Activated CD8-positive, alpha-beta memory T cell treated with anti-CD3 and anti-CD28 coated beads, Interleukin-2, amount 50 U/mL, for 24 hours (primary cell): ENCODE data around the gene RFWD3.
"Not testable (repeated sequence)": the region's sequence is repeated elsewhere in the genome, so short reads cannot be mapped to it uniquely, and the experiment has no call there.

ENCODE experiments used
- DNase-seq: peaks from one replicate; pipeline ENCODE4 v3.0.0-alpha.2; 2020; ENCODE audit errors: extremely low read depth

RFWD3 gene

DNA sequence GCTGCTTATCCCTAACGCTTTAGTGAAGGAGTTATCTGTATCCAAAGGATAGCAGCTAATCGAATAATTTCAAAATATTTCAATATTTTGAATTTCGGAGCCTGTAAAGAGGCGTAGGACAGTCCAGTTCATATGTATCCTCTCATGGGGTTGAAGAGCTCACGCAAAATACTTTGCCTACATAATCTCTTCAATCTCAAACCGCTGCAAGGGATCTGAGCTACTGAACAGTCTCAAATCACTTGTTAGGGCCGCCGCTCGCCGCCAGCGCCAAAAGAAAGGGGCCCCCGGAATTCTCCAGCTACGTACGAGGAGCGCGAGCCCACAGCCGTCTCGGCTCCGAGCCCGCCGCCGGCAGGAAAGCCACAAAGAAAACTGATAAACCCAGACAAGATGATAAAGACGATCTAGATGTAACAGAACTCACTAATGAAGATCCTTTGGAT is 601 bp upstream of the RFWD3 start:
- DNase-seq = no peak

DNA sequence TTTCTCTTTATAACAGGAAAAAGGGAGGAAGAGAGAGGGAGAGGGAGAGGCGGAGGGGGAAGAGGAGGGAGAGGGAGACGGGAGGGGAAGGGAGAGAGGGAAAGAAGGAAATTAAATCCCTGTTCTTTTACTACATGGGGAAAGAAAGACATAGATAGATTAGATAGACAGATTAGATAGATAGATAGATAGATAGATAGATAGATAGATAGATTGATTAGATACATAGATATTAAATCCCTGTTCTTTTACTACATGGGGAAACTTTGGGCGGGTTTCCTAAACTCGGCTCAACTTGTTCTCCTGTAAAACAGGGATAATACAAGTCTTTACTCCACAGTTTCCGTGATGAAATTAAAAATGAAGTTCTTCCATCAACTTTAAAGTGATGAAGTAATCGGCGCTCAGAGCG is 661 bp downstream of the RFWD3 start:
- no peak for DNase-seq

DNA sequence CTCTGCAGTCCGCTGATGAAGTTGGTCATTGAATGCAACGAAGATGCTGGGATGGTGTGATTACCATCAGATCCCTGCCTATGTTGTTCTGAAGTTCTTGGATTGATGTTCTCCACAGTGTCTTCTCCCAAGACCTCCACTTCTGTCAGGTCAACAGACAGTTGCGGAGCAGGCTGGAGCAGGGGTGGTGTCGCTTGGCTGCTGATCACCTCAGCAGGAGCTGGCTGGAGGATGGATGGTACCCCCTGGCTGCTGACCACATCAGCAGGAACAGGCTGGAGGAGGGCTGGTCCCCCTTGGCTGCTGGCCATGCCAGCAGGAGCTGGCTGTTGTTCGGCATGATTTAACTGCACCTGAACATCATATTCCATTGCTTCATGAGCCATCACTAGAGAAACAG is 5.6 kb downstream of the RFWD3 start:
- no peak for DNase-seq

DNA sequence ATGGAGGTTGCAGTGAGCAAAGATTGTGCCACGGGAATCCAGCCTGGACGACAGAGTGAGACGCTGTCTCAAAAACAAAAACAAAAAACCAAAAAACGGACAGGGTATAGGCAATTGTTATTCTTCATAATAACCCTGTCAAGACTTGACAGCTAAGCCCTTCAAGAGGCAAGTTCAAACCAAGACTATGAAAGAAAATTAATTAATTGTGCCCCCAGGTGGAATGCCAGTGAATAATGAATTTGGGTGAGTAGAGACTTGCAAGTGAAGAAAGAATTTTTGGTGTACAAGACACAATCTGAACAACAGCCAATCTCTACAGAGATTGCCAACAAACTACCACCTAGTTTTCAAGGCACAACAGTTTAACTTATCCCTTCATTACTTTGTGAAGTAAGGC is 6.3 kb downstream of the RFWD3 start:
- no peak for DNase-seq

DNA sequence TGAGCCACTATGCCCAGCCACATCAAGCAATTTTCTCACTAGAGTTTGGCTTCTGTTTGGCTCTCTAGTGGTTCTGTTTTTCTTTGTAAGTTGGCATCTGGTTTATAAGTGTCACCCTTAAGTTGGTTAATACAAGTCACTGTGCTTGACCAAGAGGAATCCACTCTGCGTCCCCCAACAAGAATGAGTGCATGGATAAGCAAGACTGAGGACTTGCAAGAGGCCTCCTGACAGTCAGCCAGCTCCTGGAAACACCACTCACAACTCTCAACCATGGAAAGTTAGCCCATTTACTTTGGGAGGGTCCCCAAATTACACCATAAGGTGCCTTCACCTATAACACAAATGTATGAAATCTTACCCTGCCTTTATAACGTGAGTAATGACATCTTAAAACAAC is 7.6 kb downstream of the RFWD3 start:
- no peak for DNase-seq

DNA sequence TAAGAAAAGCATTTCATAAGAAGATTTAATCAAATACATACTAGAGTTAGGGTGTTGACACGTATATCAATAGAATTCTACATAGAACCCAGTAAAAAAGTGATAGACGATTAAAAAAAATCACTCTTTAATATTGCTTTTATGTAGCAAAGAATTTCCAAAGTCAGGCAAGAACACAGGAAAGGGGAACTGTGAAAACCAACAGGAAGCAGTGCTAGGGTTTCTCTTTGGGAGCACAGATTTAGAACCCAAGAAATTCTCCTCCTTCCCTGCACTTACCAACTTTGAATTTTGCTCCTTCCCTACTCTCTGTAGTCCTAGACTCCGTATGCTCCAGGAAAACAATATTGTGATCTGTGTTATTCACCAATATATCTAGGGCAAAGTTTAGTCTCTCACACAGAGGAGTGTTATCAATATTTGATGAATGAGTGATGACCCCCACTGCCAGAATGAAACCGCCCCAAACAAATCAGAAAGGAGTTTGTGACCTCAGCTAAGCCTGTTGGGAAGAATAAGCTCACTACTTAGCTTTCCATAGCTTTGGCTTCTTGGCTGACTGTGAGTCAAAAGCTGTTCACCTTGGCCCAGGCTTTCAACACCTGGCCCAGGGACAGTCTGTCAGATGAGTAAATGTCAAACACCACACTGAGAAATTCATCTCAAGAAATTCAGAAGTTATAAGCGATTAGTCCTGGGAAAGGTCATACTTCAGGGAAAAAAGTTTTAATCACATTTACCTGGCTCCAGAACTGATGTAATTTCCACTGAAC is 8.6 kb downstream of the RFWD3 start:
- no peak for DNase-seq

DNA sequence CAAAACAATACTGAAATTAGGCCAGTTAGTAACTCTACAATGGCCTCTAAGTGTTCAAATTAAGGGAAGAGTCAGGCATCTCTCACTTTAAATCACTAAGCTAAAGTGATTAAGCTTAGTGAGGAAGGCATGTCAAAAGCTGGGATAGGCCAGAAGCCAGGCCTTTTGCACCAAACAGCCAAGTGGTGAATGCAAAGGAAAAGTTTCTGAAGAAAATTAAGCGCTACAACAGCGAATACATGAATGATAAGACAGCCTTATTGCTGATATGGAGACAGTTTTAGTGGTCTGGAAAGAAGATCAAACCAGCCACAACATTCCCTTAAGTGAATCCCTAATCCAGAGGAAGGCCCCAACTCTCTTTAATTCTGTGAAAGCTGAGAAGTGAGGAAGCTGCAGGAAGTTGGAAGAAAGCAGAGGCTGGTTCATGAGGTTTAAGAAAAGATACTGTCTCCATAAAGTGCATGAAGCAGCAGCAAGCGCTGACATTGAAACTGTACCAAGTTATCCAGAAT is 12.1 kb downstream of the RFWD3 start:
- no peak for DNase-seq

DNA sequence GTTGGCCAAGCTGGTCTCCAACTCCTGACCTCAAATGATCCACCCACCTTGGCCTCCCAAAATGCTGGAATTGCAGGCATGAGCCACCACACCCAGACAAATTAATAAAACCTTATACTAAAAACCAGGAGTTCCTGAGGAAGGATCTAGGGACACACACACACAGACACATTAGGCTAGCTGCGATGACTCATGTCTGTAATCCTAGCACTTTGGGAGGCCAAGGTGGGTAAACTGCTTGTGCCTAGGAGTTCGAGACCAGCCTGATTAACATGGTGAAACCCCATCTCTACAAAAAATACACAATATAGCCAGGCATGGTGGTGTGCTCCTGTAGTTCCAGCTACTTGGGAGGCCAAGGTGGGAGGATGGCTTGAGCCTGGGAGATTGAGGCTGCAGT is 13.8 kb downstream of the RFWD3 start:
- not testable (repeated sequence) for DNase-seq

DNA sequence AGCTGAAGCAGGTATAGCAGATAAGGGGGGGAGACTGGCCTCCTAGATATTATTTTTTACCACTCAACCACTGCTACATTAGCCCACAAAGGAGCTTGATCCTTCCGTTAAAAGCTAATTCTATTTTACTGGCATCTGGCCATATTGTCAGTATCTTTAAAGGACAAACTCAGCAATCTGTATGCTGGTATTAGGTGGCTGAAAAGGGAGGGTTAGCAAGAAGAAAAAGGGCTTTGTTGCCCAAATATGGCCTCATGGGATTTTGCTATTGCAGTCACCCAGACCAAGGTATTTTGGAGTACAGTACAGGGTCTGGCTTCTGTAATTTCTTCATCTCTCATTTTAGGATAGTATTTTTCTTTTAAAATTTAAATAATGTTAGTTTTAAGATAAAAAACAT is 14.4 kb downstream of the RFWD3 start:
- no peak for DNase-seq

DNA sequence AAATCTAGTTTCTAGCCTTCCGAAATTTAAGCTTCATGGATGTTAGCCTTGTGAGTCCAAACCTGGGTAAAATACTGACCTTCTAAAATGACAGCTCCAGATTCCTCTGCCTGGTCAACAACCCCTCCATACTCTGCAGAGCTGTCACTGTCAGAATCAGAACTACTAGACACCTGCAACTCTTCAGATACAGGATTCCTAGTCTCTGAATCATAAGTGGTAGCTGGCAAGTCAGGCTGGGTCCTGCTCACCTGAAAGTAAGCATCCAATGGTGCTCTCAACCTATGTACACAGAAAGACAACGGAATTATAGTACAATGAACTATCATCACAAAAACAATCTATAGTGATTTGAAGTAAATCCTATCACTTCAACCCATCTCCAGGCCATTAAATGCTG is 14.8 kb downstream of the RFWD3 start:
- DNase-seq = no peak

DNA sequence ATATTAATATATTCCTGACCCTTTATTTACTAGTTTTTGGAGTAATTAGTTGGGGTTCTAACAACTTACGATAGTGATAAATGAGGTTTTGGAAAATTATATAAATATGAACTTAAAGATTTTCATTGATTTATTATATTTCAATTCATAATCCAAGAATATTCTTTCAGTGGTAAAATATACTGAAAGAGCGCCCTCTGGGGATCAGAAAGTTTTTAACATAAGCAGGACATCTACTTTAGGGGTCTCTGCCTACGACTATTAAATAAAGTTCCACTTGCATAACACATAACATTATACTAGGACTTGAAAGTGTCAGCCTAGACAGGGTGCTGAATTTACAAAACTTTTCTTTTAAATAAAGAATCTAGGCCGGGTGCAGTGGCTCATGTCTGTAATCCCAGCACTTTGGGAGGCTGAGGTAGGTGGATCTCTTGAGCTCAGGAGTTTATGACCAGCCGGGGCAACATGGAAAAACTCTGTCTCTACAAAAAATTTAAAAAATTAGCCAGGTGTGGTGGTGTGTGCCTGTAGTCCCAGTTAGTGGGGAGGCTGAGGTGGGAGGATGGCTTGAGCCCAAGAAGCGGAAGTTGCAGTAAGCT is 15.6 kb downstream of the RFWD3 start:
- DNase-seq = no peak

DNA sequence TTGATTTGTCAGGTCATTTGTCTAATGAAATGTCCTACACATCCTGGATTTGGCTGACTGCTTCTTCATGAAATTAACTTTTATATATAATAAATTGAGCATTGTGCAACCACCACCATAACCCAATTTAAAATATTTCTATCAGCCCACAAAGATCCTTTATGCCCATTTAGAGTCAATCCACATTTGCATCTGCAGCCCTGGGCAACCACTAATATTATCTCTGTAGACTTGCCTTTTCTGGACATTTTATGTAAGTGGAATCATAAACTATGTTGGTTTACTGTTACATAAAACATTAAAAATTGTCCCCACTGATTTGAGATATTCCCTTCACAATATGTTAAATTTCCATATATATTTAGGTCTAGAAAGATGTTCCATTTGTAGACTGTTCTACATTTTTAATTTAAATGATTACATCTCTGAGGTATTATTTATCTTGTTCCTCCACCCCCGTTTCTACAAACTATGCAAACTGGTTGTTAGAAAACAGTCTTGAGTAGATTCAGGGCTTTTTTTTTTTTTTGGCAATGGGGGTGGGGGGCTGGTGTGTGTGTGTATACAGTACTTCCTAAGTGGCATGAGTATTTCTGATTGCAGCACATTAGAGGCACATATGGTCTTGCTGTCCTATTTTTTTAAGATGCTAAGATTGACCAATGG is 16.7 kb downstream of the RFWD3 start:
- no peak for DNase-seq

DNA sequence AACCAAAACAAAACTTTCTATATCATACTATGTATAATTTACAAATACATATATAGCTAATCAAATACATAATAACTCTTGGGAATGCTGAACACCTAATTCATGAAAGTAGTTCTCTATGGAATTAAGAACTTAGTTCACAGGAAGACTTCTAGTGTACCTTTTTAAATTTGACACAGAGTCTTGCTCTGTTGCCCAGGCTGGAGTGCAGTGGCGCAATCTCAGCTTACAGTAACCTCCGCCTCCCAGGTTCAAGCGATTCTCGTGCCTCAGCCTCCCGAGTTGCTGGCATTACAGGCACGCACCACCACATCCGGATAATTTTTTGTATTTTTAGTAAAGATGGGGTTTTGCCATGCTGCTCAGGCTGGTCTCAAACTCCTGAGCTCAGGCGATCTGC is 24.7 kb downstream of the RFWD3 start:
- no peak for DNase-seq

DNA sequence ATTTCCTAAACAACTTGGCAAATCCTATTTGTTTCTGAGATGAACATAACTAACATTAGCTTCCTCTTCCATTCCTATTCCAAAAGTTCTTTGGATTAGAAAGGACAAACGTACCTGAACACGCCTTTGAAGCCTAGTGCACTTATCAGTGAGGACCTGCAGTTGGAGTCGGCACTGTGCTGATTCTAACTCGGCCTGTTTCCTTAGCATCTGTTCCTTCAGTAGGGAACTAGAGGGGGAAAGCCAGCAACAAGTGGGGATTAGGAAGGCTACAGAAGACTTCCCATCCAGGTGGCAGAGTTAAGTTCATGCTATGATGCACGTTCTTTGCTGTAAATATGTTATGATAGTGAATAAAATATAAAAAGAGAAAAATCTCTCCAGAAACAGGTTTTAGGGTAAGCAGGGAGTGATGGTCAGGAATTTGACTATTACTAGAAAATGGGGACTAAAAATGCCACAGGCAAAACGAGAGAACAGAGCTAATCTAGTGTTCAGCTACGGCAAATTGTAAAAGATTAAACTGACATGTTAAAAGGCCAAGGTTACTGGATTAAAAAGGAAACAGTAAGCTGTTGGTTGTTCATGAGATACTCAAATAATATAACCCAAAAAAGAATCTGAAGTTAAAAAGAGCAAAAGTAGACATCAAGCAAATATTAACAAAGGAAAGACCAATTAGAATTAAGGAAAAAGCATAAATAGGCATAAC is 28.8 kb downstream of the RFWD3 start:
- no peak for DNase-seq

DNA sequence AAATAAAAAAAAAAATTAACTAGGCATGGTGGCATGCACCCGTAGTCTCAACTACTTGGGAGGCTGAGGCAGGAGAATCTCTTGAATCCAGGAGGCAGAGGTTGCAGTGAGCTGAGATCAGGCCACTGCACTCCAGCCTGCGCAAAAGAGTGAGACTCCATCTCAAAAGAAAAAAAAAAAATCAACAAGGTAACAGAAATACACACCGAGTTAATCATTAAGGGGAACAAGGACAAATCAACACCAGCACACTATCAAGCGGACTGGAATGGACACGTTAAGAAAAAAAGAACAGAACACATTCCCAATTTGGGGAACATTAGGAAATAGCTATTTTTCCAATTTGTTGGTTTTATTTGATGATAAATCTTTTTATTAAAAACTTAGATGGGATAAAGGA is 31.4 kb downstream of the RFWD3 start:
- no peak for DNase-seq

DNA sequence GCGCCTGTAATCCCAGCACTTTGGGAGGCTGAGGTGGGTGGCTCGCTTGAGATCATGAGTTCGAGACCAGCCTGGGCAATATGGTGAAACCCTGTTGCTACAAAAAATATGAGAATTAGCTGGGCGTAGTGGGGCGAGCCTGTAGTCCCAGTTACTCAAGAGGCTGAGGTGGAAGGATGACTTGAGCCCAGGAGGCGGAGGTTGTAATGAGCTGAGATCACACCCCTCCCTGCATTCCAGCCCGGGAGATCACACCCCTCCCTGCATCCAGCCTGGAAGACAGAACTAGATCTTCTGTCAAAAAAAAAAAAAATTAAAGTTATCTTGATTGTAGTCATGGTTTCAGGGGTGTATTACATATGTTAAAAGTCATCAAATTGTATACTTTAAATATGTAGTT is 33.0 kb downstream of the RFWD3 start:
- DNase-seq = no peak

DNA sequence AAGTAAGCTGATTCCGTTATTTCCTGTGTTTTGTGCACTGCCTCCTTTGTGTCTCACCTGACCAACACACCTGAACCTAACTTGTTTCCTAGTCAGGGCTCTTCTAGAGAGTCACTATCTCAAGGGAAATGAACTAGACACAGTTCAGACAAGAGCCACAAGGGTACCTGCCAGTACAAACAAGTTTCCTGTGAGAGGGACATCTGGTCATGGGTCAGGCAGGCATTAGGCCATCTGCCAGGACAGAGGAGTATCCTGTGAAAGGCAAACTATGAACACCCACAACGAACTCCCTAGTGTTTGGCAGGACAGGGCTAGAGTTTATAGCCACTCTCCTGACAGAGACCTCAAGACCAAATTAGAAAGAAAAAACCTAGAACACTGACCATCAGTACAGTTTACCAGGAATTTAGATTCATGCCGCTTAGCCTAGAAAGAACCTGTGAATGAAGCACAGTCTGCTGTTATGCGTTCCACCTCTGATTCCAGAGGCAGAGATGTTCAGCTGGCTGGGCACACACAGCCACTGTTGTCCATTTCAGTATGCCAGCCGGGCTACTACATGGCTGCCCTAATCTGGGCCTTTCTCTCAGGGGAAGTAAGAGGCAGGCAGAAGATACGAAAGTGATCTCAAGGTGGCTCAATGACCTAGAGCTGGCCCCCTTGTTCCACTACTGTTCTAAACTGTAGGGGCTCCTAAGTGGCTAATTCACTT is 39.0 kb downstream of the RFWD3 start:
- DNase-seq = no peak

DNA sequence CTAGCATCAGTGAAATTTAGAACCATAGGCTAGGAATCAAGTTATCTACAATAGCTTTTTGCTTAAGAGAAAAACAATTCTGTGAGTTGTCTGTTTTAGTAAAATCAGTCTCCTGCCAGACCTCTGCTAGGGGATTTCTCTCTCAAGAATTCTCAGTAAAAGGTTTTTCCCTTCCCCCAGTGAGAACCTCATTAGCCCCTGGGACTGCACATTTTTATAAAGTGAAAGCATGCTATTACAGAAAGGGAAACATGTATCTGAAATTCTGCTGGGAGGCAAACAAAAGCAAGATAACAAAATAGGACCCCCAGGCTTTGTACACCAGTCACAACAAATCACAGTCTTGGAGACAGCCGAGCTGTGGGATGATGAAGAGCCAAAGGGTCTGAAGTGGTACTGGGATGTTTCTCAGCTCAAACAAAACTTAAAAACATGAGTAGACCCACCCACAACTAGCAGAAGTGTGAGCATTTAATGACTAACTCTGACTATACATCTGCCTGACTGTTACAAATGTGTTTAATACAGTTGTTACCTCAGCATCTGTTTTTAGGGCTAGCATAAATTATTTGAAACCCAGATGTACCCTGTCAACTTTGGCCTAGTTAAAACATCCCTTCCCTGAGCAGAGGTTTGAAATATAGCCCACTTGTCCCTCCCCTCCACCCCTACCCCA is 39.8 kb downstream of the RFWD3 start:
- DNase-seq = no peak

DNA sequence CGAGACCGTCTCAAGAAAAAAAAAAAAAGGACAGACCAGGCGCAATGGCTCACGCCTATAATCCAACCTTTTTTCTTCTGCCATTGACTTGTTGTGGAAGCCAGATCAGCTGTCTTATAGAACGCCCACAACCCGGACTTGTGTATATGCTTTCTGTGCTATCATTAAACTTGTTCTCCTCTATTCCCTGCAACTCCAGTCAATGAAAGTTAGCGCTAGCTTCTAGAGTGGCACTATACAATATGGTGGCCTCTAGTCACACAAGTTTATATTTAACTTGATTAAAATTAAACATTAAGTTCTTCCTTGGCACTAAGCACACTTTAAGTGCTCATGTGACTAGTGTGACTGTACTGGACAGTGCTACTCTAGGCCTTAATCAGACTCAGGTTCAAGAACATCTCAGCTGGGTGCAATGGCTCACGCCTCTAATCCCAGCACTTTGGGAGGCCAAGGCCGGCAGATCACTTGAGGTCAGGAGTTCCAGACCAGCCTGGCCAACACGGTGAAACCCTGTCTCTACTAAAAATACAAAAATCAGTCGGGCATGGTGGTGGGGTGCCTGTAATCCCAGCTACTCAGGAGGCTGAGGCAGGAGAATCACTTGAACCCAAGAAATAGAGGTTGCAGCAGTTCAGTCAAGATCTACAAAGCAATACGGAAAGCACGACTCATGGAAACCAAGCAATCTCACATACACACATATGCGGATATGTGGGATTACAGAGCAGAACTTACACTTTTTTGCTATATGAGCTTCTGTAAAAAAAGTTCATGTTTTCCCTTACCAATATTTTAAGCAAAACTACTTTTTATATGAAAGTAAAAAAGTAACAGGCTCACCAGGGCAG is 41.0 kb downstream of the RFWD3 start:
- no peak for DNase-seq

DNA sequence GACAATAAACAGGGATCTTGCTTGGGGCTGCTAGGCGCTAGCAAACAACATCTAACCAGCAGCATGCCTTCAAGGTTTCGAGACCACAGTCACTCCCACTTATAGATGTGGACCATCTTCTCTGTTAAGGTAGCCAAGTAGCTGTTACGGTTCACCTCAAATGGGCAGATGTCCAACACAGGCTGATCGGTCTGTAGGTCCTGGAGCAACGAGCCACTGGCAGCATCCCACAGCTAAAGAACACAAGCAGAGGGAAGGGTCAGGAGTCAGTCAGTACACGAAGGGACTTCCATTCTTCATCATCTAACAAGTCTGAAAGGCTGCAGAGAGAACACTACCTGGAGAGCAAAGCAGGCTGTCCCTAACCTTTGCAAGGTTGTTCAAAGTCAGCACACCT is 42.8 kb downstream of the RFWD3 start:
- no peak for DNase-seq
